Measurements from ENCODE around the gene EHMT1.

DNA sequence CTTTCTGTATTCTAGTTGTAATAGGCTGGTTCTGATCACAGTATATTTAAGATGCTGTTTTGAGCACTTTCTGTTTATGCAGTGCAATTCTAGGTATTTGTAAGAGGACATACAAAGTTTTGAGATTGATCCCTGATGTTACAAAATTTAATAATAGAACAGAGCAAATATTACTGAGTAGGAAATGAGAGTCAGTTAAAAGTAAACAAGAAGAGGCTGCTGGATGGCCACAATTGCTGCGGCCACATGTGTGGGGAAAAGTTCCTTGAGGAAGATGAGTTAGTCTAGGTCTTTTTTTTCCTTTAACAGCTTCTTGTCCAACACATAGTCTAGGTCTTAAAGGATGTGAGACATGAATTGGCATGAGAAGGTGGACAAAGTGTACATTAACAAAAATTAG is 11.3 kb downstream of the EHMT1 start:
- TF ChIP-seq POLR2AphosphoS5 (IDR thresholded peaks at IDR 0.05; ENCODE audit: low read depth, low read length) (no peak), CTCF (IDR thresholded peaks at IDR 0.05) (no peak), REST (IDR thresholded peaks at IDR 0.05; ENCODE audit: insufficient read depth in 1 of 2, low read depth in 2 of 2, low read length in 1 of 2) (no peak), SIN3A (IDR thresholded peaks at IDR 0.05; ENCODE audit: borderline replicate concordance, insufficient read depth, low read depth, low read length) (no peak)

Data from Panc1 (cell line).